NCI-H1930 (cell line): Measurements from ENCODE around the gene KLF8.
"Not testable (repeated sequence)": the region's sequence is repeated elsewhere in the genome, so short reads cannot be mapped to it uniquely, and the experiment has no call there.

Source experiments
- DNase-seq, 2 experiments: peaks; one replicate each; lab custom pipeline; 2025; lab: John Stamatoyannopoulos, UW

The KLF8 gene

DNA sequence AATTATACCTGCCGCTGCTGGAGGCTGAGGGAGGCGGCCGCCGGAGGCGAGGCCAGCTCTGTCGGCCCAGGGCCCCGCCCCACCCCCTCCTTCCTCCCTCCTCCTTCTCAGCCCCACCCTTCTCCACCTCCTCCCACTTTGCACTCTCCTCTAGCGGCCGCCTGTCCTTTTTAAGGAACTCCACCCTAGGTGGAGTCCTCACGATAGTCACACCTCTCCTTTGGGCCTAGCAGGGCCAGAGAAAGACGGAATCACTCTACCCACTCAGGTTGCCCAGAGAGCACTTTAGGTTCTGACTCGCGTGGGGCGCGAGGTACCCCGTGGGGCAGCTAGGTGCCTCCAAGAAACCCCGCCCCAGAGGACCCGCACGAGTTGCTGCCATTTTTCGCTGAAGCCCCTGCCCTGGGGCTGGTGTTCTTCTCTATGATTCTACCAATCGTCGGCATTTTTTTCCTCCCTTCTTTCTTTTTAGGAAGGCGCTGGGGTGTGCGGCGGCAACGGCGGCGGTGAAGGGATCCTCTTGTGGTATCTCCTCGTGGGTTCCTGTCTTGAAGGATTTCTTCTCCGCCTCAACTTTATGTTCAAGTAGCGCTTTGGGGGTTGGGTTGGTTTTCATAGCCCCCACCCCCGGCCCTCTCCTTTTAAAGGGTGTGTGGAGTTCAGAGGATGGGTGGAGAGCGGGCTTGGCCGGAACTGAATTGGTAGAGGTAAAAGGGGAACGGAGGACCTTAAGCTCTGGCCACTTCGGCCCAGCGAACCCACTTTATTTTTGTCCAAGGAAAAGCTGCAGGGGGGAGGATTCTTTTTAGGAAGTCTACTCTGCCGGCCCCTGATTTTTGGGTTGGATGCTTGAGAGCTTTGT lies at the start of gene KLF8:
Gene KLF8, plus strand, starts transcription at position 136 of the 862 bp plus-strand sequence. CDS start 979 bp downstream, outside the sequence.
- DNase-seq, result no peak

DNA sequence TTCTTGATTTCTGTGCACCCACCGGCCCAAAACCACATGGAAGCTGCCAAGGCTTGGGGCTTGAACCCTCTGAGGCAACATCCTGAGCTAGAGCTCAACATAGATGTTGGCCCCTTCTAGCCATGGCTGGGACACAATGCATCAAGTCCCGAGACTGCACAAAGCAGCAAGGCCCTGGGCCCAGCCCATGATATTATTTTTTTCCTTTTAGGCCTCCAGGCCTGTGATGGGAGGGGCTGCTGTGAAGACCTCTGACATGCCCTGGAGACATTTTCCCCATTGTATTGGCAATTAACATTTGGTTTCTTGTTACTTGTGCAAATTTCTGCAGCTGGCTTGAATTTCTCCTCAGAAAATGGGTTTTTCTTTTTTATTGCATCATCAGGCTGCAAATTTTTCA lies 25.2 kb upstream of the KLF8 start:
- DNase-seq, result not testable (repeated sequence)

DNA sequence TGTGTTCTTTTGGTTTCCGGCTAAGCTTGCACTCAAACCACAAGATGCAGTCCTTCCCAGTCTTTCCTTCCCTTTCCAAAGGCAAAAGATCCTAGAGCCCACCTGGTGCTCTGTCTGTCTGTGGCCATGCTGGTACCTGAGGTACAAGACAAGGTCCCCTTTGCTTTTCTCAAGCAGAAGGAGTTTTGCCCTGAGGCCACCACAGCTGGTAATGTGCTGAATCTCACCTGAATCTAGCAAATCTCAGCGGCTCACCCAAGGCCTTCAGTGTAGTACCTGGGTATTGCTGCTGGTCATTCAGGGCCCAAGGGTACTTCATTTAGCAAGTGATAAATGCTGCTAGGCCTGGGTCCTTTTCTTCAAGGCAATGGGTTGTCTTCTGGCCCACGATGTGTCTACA lies 20.5 kb upstream of the KLF8 start:
- DNase-seq, result no peak

DNA sequence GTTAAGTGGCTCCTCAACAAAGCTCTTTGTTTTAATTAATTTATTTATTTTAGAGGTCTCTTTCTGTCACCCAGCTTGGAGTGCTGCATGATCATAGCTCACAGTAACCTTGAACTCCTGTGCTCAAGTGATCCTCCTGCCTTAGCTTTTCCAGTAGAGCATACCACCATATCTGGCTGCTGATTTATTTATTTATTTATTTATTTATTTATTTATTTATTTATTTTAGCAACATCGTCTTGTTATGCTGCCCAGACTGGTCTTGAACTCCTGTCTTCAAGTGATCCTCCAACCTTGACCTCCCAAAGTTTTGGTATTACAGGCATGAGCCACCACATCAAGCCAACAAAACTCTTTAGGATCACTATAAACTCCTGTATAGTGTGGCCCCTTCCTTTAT lies 15.8 kb upstream of the KLF8 start:
- no peak for DNase-seq

DNA sequence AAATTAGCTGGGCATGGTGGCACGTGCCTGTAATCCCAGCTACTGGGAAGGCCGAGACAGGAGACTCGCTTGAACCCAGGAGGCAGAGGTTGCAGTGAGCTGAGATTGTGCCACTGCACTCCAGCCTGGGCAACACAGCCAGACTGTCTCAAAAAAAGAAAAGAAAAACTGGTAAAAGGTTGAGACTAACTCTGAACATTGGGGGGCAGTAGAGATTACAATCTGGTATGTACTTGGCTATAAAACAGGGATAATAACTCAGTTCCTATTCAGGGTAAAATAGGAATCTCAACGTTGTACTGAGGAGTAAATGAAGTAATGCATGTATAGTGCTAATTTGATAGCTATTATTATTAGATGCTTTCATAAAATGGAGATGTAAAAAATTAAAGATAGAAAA lies 12.5 kb upstream of the KLF8 start:
- DNase-seq, result no peak

DNA sequence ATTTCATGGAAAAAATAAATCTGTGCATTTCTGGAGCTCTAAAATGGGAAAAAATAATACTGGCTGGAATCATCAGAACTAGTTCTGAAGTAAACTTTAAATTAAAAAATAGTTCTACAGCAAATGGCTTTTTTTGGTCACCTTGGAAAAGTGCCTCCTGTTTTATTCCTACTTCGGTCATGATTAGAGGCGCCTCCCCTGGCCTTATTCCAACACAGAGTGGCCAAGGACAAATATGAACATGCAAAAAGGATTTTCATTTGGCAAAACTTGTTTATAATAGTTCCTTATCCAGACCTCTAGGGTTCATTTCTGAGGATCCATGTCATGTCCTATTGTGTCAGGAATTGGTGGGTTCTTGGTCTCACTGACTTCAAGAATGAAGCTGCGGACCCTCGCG lies 11.1 kb upstream of the KLF8 start:
- DNase-seq, result no peak

DNA sequence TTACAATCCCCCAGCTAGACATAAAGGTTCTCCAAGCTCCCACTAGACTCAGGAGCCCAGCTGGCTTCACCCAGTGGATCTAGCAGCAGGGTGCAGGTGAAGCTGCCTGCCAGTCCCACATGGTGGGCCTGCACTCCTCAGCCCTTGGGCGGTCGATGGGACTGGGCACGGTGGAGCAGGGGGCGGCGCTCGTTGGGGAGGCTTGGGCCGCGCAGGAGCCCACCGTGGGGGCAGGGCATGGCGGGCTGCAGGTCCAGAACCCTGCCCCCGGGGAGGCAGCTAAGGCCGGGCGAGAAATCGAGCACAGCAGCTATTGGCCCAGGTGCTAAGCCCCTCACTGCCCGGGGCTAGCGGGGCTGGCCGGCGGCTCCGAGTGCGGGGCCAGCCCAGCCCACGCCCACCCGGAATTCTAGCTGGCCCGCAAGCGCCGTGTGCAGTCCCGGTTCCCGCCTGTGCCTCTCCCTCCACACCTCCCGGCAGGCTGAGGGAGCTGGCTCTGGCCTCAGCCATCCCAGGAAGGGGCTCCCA lies 9.6 kb upstream of the KLF8 start:
- DNase-seq, result no peak

DNA sequence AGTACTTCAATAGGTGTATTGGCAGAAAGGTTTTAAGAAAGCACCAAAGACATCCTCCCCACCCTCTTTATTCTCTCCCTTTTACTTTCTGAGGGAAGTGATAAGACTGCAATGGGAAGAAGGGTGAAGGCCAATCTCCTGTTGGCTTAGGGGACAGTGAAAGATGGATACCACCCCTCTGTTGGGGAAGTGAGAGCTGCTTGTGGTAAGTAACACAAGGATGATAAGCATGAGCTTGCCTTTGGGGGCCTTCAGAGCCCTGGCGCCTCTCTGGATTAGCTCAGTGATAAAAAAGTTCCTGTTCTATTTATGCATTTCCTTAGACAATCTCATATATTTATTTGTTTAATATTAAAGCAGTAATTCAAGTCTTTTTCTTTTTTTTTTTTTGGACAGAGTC lies 5.2 kb upstream of the KLF8 start:
- no peak for DNase-seq

DNA sequence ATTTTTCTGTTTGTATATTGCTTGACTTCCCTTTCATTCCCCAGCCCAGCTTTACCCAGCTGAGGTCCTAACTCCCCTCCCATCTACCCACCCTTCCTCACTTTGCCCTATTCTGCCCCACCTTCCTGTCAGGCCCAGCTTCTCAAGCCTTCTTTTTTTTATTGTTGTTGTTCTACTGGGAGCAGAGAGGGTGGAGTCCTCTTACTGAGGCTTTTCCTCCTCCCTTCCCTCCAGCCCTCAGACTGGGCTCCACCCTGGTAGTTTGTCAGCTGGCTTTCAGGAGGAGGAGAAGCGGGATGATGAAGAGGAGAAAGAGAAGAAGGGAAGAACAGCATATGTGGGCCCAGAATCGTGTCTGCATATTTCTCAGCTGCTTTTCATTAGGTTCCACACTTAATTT lies 3.2 kb upstream of the KLF8 start:
- no peak for DNase-seq

DNA sequence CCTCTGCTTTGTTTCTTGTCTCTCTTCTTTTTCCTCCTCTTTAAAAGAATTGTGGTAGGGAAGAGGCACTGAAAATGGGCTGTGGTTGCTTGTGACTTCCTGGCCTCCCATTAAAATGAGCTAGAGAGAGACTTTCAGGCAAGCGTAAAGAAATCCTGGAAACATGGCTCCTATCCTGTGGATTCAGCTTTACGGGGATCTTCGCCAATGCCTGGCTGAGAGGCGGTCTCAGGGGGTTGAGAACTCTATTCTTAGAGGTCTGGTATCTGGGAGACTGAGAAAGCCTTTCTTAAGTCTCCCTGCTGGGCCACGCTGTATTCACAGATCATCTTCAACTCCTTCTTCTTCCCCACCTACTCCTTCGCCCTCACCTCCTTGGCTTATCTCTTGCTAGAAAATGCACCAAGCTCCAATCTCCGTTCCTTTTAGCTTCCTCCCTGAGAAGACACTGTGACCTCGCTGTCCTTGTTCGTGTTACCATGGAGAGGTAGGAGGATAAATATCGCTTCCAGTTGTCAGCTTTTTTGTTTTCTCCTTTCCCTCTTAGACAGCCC lies 542 bp upstream of the KLF8 start:
- DNase-seq, result no peak

DNA sequence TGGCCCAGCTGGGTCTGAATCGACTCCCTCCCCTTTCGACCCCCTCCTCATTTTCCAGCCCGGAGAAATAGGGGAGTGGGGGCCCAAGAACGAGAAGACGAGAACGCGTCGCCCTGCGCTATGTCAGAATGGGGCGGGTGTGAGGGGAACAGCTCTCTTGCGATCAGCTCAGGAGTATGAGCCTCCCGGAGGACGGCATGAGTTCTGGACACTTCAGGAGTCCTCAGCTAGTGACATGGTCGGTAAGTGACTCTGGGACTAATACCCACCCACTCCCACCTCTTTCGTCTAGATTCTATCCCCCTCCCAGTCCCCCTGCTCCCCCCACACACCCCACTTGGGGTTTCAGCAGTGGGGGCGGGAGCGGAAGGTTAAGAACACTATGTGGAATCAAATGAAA lies 944 bp downstream of the KLF8 start:
- no peak for DNase-seq

DNA sequence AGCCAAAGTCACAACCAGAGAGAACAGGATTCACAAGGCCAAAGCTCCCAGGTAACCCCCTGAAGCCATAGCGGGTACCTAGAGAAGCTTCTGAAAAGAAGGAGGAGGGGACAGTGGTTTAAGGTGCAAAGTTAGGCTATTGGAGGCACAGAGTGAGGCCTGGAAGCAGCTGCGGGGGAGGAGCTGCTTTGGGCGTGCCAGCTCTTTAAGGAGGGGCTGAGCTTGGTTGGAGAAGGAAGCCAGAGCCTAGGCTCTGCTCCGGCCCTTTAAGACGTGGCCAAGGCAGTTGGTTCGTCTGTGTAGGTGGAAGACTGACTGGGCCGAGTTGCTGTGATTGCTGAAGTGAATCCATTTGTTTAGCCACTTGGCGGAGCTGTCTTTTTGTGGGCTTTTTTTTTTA lies 1.5 kb downstream of the KLF8 start:
- DNase-seq, result no peak

DNA sequence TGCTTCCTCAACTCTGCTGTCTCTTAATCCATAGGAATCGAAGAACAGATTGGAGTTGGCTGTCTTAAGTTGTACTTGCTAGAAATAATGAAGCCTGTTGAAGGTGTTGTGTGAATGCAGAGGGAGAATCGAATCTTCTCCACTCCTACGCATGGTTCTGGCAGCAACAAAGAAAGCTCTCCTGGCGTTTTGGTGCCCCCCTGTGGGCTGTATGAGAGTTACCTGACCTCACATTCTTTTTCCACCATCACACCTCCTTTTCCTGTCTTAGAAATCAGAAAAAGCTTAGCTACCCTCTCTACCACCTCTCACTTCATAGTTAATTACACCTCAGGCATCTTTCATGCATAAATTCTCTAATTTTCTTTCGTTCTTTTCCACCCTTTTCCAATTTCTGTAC lies 16.3 kb downstream of the KLF8 start:
- peak in 1 of 2 experiments; percentile 21 for DNase-seq

DNA sequence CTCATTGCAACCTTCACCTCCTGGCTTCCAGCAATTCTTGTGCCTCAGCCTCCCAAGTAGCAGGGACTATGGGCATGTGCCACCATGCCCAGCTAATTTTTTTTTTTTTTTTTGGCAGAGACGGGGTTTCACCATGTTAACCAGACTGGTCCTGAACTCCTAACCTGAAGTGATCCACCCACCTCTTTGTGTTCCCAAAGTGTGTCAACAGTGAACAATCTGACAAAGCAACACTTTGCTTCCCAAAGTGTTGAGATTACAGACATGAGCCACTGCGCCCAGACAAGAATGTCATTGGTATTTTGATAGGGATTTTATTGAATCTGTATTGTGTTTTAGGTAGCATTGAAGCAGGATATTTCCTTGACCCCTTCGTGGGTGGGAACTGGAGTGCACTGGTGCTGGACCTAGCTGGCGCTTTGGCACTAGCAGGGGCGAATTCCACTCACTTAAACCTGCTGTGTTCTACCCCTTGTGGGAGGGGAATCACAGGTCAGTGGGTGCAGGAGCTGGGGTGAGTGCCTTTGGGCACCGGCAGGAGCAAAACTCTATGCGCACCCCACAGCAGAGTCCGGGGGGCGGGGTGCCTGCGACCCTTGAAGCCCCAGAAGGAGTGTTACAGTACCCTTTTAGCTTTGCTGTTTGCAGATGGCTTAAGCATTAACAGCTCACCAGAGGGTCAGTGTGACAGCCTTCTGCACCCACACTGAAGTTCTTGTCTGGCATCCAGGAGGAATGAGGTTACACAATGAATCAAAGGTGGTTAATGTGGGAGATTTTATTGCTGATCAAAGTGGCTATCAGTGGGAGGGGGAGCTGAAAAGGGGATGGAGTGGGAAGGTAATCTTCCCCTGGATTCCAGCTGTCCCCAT lies 21.9 kb downstream of the KLF8 start:
- no peak for DNase-seq

DNA sequence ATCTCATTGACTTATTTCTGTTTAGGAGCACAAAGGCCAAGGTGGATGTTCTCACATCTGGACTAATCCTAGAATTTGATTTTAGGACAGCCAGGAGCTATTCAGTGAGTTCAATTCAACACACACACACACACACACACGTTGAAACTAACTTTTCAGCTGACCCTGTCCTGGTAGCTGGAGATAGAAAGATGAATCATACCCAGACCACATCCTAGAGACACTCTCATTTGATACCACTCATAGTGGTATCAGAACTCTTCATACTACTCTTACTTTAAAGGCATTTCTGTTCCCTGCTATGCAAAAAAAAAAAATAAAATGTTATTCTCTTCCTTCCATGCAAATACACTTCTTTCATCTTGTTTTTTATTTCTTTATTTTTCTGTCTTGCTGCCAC lies 36.7 kb downstream of the KLF8 start:
- DNase-seq, result no peak

DNA sequence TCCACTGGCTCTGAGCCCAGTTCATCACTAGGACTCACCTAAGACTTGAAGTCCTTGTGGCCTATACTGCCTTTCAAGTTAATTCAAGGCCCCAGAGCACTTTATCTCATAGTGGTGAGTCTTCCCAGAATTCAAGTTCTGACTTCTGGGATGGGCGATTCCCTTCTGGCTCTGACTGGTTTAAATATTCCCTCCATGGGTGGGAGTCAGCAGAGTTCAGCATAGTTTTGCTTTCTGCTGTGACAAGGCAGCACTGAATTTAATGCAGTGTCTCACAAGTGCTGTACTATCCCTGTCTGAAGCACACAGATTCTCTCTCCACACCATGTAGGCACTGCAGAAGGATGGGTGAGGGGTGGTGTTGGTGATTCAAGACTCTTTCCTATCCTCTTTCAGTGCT lies 46.5 kb downstream of the KLF8 start:
- no peak for DNase-seq

DNA sequence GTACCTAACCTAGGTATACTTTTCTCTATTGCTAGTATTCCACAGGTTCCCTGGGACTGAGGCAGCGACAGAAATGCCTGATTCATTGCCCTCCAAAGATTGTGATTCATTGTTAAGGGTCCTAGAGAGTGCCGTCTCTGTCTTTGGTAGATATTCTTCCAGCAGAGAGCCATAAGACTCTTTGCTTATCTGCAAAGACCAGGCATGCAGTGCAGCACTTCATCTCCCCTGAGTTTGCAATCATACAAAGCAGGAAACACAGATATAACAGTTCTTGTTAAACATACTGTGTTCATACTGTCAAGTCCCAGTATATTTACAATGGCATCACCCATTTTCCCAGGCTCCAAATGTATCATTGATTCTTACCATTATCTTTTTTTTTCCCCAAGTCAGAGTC lies 47.7 kb downstream of the KLF8 start:
- no peak for DNase-seq

DNA sequence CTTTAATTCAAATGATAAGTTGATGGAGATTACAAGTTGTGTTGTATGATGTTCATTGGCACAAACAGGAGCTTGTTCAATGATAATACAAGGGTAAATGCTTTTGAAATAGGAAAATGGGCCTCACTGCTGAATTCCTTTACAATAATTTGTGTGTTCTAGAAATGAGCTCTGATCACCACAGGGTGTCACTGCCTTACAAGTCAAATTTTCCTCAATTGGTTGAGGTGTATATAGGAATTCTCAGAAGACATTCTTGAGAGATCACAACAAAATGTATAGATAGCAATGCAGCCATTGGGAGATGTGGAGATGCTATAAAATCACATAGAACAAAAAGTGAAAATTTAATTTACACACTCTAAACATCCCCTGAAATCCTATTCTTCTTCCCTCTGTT lies 49.6 kb downstream of the KLF8 start:
- DNase-seq, result peak in 1 of 2 experiments; percentile 0

DNA sequence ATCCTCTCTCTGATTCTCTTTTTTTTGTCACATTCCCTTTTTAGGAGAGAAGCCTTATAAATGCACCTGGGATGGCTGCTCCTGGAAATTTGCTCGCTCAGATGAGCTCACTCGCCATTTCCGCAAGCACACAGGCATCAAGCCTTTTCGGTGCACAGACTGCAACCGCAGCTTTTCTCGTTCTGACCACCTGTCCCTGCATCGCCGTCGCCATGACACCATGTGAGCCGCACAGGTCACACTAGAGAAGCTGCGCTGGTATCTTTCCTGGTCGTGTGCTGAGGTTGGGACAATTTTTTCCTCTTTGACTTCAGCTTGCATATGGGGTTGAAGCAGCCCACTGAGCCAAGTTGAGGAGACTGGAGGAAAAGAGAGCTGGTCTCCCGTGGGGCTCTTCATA lies 52.1 kb downstream of the KLF8 start:
- DNase-seq, result no peak

DNA sequence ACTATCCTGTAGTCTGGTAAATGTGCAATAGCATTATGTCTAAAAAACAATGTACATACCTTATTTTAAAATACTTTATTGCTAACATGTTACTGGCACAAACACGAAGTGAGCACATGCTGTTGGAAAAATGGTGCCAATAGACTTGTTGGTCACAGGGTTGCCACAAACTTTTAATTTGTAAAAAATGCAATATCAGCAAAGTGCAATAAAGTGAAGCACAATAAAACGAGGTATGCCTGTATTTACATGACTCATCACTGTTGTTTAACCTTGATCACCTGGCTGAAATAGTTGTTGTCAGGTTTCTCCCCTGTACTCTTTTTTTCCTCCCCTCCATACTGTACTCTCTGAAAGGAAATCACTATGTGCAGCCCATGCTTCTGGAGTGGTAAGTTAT lies 56.5 kb downstream of the KLF8 start:
- no peak for DNase-seq

DNA sequence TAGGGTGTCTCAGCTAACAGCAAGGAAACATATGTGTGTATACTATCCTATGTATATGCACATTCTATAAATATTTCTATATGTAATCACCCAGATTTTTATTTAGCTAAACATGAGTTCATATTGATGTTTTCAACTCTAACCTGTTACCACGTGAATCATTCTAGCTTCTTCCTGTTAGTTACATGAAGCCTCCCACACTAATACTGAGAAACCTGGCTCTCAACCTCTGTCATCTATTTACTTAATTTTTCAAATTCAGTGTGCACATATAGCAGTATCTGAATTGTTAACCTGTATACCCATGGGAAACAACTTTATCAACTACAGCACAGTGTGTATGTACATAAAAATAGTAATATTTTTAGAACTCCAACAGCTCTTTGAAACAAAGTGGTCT lies 57.3 kb downstream of the KLF8 start:
- DNase-seq, result no peak

DNA sequence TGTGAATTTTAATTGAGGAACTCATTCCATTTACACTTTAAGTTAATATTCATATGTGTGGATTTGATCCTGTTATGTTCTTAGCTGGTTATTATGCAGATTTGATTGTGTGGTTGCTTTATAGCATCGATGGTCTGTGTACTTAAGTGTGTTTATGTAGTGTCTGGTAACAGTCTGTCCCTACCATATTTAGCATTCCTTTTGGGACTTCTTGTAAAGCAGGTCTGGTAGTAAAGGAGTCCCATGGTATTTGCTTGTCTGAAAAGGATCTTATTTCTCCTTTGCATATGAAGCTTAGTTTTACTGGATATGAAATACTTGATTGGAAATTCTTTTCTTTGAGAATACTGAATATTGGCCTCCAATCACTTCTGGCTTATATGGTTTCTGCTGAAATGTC lies 76.6 kb downstream of the KLF8 start:
- DNase-seq, result no peak

DNA sequence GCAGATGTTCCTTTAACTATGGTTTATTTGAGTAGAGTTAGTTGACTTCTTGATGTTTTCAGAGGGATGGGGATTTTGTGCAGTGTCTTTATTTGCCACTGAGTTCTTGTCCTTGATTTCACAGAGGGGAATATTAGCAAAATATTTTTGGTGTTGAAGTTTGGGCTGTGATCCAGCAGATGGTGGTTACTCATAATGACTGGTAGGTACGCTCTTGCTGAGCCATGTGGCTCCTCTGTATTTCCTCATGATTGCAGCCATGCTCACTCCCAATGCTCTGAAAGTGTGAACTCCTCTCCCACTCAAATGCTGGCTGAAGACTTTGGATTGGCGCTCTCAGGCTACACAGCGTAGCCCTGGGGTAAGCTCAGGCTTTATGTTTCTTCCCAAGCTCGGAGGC lies 77.7 kb downstream of the KLF8 start:
- no peak for DNase-seq
